GM19468 (cell line): Measurements from ENCODE around the gene KTI12.

Experiments used
- ATAC-seq: cut with Tn5 transposase; IDR thresholded peaks from one replicate; pipeline ENCODE4 v1.9.1; 2021; ENCODE audit warnings: mild to moderate bottlenecking, moderate library complexity, moderate number of reproducible peaks; ENCODE audit not compliant: unreplicated experiment; ENCODE audit errors: extremely low read depth

The KTI12 gene

DNA sequence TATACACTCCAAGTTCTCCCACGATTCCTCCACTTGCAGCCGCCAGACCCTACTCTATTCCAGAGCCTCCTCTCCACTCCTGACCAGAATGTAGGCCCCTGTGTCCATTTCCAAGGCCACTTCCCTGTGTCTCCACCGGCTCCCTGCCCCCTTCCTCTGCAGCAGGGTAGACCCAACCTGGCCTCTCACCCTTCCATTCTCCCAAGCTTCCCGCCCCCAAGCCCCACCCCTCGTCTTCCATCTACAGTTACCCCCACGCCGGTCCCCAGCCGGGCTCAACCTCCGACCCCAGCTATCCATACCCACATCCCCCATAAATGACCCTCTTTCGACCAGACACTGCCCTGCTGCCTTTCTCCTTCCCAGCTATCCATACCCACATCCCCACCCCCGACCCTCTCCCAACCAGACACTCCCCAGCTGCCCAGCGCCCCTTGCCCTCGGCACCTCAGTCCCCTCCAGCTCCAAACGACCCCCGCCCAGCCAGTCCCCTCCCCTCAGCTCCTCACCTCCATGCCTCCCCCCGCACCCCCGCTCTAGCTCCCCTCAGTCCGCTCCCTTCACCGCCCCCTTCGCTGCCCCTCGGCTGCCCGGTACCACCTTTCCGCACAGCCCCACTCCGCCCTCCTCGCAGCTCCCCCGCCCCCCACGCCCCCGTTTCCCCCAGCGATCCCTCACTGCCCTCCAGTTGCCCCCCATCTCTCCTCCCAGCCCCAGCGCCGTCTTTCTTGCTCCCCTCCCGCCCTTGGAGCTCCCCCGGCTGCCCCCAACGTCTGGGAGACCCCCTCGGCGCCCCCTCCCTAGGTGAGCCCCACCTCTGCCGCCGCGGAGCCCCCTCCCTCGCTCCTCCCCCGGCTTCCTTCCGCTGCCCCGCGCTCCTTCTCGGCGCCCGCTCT lies 43.8 kb downstream of the KTI12 start:
- ATAC-seq = no peak

DNA sequence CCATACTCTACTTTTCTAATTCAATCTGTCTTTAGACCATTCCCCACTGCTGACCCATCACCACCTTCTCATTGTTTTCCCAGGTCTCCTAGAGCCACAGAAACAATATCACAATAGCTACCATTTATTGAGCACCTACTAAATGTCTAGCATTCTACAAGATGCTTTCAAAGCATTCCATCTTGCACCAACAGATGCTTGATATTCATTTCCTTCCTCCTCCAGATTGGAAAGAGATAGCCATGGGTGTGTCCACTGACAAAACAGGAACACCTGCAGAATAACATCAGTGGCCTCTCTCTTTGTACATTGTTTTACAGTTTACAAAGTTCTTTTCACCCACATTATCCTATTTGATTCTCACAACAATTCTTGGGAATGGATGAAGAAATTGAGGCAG lies 45.4 kb downstream of the KTI12 start:
- ATAC-seq = no peak

DNA sequence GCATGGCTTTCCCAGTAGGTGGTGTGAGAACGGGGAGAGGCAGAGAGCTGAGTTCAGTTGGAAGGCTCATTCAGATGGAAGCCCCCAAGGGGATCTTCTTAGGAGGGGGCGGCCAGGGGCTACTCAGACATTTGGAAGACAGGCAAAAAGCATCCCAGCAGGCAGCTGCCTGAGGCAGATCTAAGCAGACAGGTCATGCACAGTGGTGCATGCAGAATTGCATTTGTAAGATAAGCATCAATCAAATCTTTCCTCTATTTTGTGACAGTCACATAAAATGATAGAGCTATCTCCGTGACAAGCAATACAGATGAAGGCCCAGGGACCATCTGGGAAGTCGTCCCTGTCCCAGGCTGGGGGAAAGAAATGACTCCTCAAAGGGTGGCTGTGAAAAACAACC lies 46.9 kb downstream of the KTI12 start:
- ATAC-seq = no peak

DNA sequence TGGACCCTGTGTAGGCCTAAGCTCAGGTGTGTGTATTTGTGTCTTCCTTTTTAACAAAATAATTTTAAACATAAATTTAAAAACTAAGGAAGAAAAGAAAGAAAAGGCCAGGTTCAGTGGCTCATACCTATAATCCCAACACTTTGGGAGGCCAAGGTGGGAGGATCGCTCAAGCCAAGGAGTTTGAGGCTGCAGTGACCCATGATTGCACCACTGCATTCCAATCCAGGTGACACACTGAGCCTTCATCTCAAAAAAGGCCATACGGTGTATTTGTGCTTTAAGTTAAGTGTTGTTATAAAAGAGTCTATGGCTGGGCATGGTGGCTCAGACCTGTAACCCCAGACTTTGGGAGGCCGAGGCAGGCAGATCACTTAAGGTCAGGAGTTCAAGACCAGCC lies 51.4 kb downstream of the KTI12 start:
- ATAC-seq = no peak
